PC-3 (cell line): ENCODE measurements around the gene TTBK2. TPM values are rescaled to one million over a fixed set of nuclear protein-coding genes. Genes with fewer than 3 reads are reported as not detected.

Experiments used
- ATAC-seq: fragments of 200-7000 bp; cut with Tn5 transposase; 2 replicates; pipeline ENCODE4 v1.9.1; 2020; ENCODE audit warnings: mild to moderate bottlenecking, moderate library complexity
- BruUV-seq: library from RNA; stranded (reverse); fragments of 400-500 nt; replicated peaks from 2 replicates; lab custom pipeline; 2021; lab: Mats Ljungman, UMichigan
- CTCF ChIA-PET: fragments of 300-600 bp; sonication (Branson Sonifier 250); formaldehyde crosslinking; loops from one replicate; lab custom pipeline; 2022; ENCODE audit warnings: antibody characterized with exemption; lab: Charles Lee
- POLR2A ChIA-PET: fragments of 300-600 bp; sonication (Branson Sonifier 250); formaldehyde crosslinking; loops from one replicate; lab custom pipeline; 2022; ENCODE audit warnings: antibody characterized with exemption; ENCODE audit not compliant: unreplicated experiment; lab: Charles Lee
- DNase-seq: peaks from one replicate; pipeline ENCODE4 v3.0.0-alpha.2; 2015
- H2AFZ ChIP-seq: fragments of 300-600 bp; sonication (generic); 2 replicates; pipeline ENCODE4 v1.6.0; 2016; ENCODE audit warnings: antibody characterized with exemption, low read length
- H3F3A ChIP-seq: fragments of 300-600 bp; sonication (generic); one replicate; pipeline ENCODE4 v1.6.0; 2017; ENCODE audit warnings: antibody characterized with exemption, low read length, control low read depth, mild to moderate bottlenecking; ENCODE audit not compliant: unreplicated experiment
- H3K27ac ChIP-seq: fragments of 300-600 bp; sonication (generic); 2 replicates; pipeline ENCODE4 v1.5.1; 2016; ENCODE audit warnings: mild to moderate bottlenecking, low read length
- H3K27me3 ChIP-seq: fragments of 300-600 bp; sonication (generic); 2 replicates; pipeline ENCODE4 v1.6.1; 2016; ENCODE audit warnings: low read length, mixed read lengths
- H3K36me3 ChIP-seq: fragments of 300-600 bp; sonication (generic); 2 replicates; pipeline ENCODE4 v1.6.1; 2016; ENCODE audit warnings: low read depth, mixed run types, low read length, mixed read lengths
- H3K4me1 ChIP-seq: fragments of 300-600 bp; sonication (generic); 2 replicates; pipeline ENCODE4 v1.5.1; 2016; ENCODE audit warnings: low read length; ENCODE audit not compliant: insufficient read depth
- H3K4me2 ChIP-seq: fragments of 300-600 bp; sonication (generic); 2 replicates; pipeline ENCODE4 v1.6.0; 2016; ENCODE audit warnings: low read length
- H3K4me3 ChIP-seq: fragments of 300-600 bp; sonication (generic); 2 replicates; pipeline ENCODE4 v1.5.1; 2016; ENCODE audit warnings: mild to moderate bottlenecking, low read length, mixed read lengths
- H3K79me2 ChIP-seq: fragments of 300-600 bp; sonication (generic); 2 replicates; pipeline ENCODE4 v1.6.1; 2017; ENCODE audit warnings: low read length, mixed read lengths
- H3K9ac ChIP-seq: fragments of 300-600 bp; sonication (generic); 2 replicates; pipeline ENCODE4 v1.6.0; 2016; ENCODE audit warnings: mild to moderate bottlenecking, low read length
- H3K9me2 ChIP-seq: fragments of 300-600 bp; sonication (generic); replicated peaks from 2 replicates; pipeline ENCODE4 v1.6.1; 2016; ENCODE audit warnings: mixed run types, low read length, mixed read lengths
- H3K9me3 ChIP-seq: fragments of 300-600 bp; sonication (generic); 2 replicates; pipeline ENCODE4 v1.6.1; 2016; ENCODE audit warnings: low read length, mixed read lengths
- H4K20me1 ChIP-seq: fragments of 300-600 bp; sonication (generic); 2 replicates; pipeline ENCODE4 v1.6.1; 2016; ENCODE audit warnings: low read length, mixed read lengths
- EZH2 ChIP-seq: fragments of 300-600 bp; sonication (generic); IDR thresholded peaks from one replicate; pipeline ENCODE4 v1.6.1; 2017; ENCODE audit warnings: antibody characterized with exemption, mild to moderate bottlenecking, low read length; ENCODE audit not compliant: unreplicated experiment
- EZH2phosphoT487 ChIP-seq: fragments of 300-600 bp; sonication (generic); IDR thresholded peaks from 2 replicates; pipeline ENCODE4 v1.6.1; 2018; ENCODE audit warnings: mild to moderate bottlenecking, antibody characterized with exemption, low read length, borderline replicate concordance
- intact Hi-C: fragments of 100-400 bp; cut with micrococcal nuclease; formaldehyde crosslinking; loops from 2 replicates; pipeline ENCODE4 v1.9.0; 2023
- total RNA-seq: library from RNA; depleted of rRNA; stranded (reverse); fragments of >200 nt; gene quantifications from 2 replicates; pipeline ENCODE4 v1.2.3, GENCODE V29; 2014
- TF ChIP-seq, protein P1 (sequence below): fragments of 300-600 bp; sonication (generic); conservative IDR thresholded peaks from 2 replicates; pipeline ENCODE4 v1.5.1; 2017; ENCODE audit warnings: antibody characterized with exemption, low read depth, mild to moderate bottlenecking, low read length

TTBK2 gene
- total RNA-seq, 1 experiment from 2014 or later = 3.5 TPM

GRCh38 chr15:42802168-42802567, 118.4 kb downstream of the TTBK2 start:
- ATAC-seq (no peak), DNase-seq (no peak)
- TF ChIP-seq, protein P1, sequence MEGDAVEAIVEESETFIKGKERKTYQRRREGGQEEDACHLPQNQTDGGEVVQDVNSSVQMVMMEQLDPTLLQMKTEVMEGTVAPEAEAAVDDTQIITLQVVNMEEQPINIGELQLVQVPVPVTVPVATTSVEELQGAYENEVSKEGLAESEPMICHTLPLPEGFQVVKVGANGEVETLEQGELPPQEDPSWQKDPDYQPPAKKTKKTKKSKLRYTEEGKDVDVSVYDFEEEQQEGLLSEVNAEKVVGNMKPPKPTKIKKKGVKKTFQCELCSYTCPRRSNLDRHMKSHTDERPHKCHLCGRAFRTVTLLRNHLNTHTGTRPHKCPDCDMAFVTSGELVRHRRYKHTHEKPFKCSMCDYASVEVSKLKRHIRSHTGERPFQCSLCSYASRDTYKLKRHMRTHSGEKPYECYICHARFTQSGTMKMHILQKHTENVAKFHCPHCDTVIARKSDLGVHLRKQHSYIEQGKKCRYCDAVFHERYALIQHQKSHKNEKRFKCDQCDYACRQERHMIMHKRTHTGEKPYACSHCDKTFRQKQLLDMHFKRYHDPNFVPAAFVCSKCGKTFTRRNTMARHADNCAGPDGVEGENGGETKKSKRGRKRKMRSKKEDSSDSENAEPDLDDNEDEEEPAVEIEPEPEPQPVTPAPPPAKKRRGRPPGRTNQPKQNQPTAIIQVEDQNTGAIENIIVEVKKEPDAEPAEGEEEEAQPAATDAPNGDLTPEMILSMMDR = no peak
- TF ChIP-seq EZH2 = no peak
- no peak for TF ChIP-seq EZH2phosphoT487
- Histone ChIP-seq H3F3A (no peaks in the 10 kb centered on the region), H2AFZ (no peak overlapping the region), H3K4me3 (no peak overlapping the region), H3K4me2 (no peak overlapping the region), H3K27me3 (no peaks in the 10 kb centered on the region), H3K4me1 (no peaks in the 10 kb centered on the region), H3K9ac (no peak overlapping the region), H3K9me3 (no peaks in the 10 kb centered on the region), H4K20me1 (no peaks in the 10 kb centered on the region), H3K9me2 (no peaks in the 10 kb centered on the region), H3K27ac (no peak overlapping the region), H3K79me2 (no peaks in the 10 kb centered on the region), H3K36me3 (no peaks in the 10 kb centered on the region)
- CTCF ChIA-PET = no interaction called here
- BruUV-seq = no TSS peak
- intact Hi-C loops = no loop called here
- POLR2A ChIA-PET = no interaction called here

DNA sequence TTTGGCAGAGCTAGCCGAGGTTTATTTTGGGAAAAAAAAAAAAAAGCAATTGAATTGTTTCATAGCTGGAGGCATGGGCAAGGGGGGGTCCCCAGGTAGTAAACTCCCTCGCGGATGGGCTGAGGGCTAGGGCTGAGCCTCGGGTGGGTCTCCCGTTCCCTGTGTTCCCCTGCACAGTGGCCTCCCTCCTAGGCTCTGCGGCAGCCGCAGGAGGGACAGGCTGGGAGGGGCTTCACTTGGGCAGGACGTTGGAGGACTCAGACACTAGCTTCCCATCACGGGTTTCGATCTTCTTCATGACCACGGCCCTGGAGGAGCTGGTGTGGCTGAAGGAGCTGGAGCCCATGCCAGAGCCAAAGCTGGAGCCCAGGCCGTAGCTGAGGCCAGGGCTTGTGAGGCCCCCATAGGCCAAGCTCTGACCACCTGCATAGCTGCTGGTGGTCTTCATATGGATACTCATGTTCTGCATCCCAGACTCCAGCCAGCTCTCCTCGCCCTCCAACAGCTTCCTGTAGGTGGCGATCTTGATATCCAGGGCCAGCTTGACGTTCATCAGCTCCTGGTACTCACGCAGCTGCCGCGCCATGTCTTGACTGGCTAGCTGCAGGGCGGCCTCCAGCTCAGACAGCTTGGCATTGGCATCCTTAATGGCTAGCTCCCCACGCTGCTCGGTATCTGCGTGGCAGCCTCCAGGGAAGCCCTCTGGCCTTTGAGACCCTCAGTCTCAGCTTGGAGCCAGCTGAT, 119.7 kb downstream of the TTBK2 start:
- ChIA-PET CTCF (interaction anchor here (0.5 to 0.9 kb wide), 3 partner anchors 120 to 129 kb away, joined by 3 to 4 read pairs (median 4); no protein-coding TSS in a partner anchor), POLR2A (no interaction called here)
- Histone ChIP-seq H4K20me1 (no peaks in the 10 kb centered on the region), H2AFZ (no peak overlapping the region), H3K27ac (no peak overlapping the region), H3K36me3 (no peaks in the 10 kb centered on the region), H3K79me2 (no peaks in the 10 kb centered on the region), H3K9me3 (no peaks in the 10 kb centered on the region), H3K4me1 (no peaks in the 10 kb centered on the region), H3K27me3 (no peaks in the 10 kb centered on the region), H3K4me2 (no peak overlapping the region), H3F3A (no peaks in the 10 kb centered on the region), H3K9ac (no peak overlapping the region), H3K9me2 (no peaks in the 10 kb centered on the region), H3K4me3 (no peak overlapping the region)
- TF ChIP-seq, protein P1 = peak; percentile 56; the same call in 1 of the 2 replicates
- TF ChIP-seq EZH2 (no peak), EZH2phosphoT487 (no peak)
- no TSS peak for BruUV-seq
- DNase-seq = no peak
- intact Hi-C loops = no loop called here
- ATAC-seq = no peak

GRCh38 chr15:42798802-42799201, 121.8 kb downstream of the TTBK2 start:
- Histone ChIP-seq H3K9me2 (no peaks in the 10 kb centered on the region), H3K4me2 (no peak overlapping the region), H3K27ac (no peak overlapping the region), H3K9ac (no peak overlapping the region), H3K79me2 (no peaks in the 10 kb centered on the region), H3K27me3 (no peaks in the 10 kb centered on the region), H3F3A (no peaks in the 10 kb centered on the region), H3K4me3 (no peak overlapping the region), H3K36me3 (no peaks in the 10 kb centered on the region), H3K4me1 (no peaks in the 10 kb centered on the region), H2AFZ (no peak overlapping the region), H4K20me1 (no peaks in the 10 kb centered on the region), H3K9me3 (no peaks in the 10 kb centered on the region)
- TF ChIP-seq EZH2 (no peak), EZH2phosphoT487 (no peak)
- TF ChIP-seq, protein P1 = no peak
- ATAC-seq (no peak), DNase-seq (no peak)
- CTCF ChIA-PET = no interaction called here
- intact Hi-C loops = no loop called here
- POLR2A ChIA-PET = no interaction called here
- BruUV-seq = no TSS peak
